GM21528 (cell line): ENCODE data around the gene RAB10.
"Not testable (repeated sequence)": the region's sequence is repeated elsewhere in the genome, so short reads cannot be mapped to it uniquely, and the experiment has no call there.

ENCODE experiments used
- ATAC-seq: cut with Tn5 transposase; IDR thresholded peaks from one replicate; pipeline ENCODE4 v1.9.1; 2021; ENCODE audit warnings: mild to moderate bottlenecking, moderate library complexity; ENCODE audit not compliant: unreplicated experiment, low FRiP score

The RAB10 gene

DNA sequence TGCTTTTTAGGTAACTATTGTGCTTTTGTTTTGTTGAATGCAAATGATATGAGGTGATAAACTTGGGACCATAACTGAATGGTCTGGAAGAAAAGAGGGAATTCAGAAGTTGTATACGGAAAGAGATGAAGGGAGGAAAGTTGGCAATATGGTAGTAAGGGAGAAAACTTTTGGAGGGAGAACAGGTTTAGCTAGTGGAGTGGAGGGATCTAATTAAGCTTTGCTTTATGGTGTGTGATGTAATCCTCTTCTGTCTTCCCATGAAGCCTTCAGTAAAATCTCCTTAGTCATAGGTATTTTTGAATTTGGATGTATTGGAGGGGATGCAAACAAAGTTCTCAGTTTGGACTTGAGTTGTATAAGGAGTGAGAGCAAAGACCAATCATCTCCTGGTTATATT is 20.2 kb upstream of the RAB10 start:
- ATAC-seq, result no peak

DNA sequence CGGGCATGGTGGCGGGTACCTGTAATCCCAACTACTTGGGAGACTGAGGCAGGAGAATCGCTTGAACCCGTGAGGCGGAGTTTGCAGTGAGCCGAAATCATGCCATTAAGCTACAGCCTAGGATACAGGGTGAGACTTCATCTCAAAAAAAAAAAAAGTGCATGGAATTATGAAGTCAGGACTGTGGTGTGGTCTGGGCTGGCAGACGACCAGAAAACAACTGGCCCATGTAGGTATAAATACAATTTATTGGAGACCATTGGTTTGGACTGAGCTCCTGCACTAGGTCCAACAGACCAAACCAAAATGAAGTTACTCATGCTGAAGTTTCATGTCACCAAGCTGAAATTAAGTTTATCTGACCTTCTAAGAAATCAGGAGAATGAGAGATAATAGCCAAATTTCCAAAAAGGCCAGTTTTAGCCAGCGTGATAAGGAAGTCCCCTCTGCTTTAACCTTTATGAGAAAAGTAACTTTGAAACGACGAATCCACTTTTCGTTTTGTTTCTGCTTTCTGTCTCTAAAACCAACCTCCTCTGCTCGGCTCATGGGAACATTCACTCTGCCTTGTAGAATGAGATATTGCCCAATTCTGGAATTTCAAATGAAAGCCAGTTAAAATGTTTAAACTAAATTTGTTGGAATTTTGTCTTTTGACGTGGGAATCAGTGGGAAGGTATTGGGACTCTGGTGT is 17.7 kb upstream of the RAB10 start:
- no peak for ATAC-seq

DNA sequence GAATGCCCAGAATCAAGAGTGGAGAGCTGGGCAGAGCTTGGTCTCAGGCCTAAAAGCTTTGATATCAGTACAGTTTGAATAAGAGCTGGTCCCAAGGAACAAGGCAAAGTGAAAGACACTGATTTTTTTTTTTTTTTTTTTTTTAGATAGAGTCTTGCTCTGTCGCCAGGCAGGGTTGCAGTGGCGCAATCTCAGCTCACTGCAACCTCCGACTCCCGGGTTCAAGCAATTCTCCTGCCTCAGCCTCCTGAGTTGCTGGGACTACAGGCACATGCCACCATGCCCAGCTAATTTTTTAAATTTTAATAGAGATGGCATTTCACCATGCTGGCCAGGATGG is 17.2 kb upstream of the RAB10 start:
- ATAC-seq, result not testable (repeated sequence)

DNA sequence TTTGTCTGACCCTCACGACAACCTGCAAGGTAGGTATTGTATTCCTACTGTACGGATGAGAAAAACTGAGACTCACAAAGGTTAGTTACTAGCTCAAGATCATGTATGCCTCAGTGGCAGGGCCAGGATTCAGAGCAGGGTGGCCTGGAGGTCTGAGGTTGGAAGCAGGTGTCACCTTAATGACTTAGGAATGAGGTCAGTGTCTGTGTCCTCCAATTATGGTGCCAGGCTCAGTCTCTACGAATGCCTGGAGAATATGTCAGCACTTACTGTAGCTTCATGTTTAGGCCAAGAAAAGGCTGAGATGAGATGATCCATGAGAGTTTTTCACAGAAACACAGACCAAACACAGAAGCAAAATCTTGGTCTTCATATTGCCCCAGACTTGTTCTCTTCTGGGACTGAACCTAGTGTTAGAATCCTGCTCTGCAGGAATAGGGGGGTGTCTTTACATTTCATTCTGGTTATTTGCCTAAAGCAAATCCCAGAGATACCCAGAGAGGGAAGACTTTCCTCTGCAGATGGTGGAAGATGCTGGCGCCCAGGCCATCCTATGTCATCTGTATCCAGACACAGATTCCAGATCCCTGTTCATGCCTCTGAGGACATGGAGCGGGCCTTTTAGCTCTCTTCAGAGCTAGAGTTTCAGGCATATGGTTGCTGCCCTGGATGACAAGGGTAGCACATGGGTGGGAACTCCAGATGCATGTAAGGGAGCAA is 16.3 kb upstream of the RAB10 start:
- ATAC-seq, result no peak

DNA sequence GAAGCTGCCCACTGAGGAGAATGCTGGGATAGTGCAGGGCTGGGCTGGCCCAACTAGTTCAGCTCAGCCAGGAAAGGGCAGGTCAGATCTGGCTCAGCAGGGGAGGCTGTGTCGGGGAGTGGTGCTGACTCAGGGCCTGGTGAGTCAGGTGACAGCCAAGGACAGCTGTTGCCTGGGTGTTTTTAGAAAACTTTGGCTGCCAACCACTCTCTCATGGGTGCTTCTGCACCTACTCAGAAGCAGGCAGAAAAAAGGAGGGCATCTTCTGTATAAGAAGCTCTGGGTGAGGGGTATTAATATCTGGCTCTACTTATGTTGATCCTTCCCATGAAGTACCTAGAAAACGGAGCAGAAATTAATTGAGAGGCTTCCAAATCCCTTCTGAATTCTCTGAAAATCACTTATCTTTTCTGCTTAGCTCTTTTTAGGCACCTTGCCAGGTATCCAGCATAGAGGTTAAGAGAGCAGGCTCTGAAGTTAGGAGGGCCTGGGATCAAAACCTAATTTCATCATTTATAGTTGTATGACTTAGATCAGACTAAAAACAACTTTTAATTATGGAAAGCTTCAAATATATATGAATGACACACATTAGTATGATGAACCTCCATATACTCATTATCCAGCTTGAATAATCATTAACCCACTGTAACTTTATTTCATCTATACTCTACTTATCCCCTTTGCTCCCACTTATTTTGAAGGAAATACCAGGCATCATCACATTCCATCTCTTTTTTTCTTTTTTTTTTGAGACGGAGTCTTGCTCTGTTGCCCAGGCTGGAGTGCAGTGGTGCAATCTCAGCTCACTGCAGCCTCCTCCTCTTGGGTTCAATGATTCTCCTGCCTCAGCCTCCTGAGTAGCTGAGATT is 15.5 kb upstream of the RAB10 start:
- ATAC-seq, result no peak

DNA sequence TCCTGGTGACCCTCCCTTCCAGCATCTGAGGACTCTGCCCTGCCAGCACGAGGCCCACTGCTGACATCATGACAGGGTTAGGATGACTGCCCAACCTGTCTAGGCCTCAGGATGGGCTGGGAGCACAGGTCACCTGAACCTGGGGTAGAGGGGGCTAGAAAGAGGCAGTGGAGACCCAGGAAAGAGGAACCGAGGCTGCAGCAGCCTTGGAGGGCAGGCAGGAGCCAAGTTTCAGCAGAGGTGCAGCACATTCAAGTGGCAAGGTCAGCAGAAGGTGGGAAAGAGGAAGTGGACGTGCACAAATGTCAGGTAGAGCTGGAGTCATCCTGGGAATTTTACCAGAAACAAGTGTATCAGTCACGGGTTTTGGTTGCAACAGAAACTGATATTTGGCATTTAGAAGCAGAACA is 13.6 kb upstream of the RAB10 start:
- ATAC-seq, result no peak

DNA sequence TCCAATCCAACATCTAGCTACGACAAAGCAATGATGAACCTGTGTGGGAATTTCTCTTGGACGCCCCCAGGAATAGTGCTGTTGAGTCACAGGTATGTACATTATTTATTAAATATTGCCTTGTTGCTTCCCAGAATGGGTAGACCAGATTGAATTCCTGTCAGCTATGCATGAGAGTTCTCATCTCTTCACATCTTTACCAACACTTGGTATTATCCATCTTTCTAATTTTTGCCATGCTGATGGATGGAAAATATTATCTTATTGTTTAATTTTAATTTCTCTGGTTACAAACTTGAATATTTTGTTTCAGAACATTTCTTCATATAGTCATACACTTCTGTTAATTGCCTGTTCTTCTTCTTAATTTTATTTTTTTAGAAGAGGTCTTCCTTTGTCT is 9.6 kb upstream of the RAB10 start:
- no peak for ATAC-seq

DNA sequence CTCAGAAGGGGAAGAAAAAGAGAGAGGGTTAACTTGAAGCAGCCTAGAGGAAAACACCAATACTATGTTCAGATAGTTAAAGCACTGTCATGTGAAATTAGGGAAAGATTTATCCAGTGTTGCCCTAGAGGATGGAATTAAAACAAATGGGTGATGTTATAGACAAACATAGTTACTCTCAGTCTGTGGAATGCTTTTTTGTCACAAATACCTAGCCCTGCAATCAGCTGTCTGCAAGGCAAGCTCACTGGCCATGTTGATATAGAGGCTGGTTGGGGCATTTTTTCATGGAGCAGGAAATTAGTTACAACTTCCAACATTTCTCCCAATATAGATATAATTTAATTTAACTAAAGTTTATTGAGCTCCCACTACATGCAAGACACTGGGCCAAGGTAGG is 8.4 kb upstream of the RAB10 start:
- ATAC-seq, result no peak

DNA sequence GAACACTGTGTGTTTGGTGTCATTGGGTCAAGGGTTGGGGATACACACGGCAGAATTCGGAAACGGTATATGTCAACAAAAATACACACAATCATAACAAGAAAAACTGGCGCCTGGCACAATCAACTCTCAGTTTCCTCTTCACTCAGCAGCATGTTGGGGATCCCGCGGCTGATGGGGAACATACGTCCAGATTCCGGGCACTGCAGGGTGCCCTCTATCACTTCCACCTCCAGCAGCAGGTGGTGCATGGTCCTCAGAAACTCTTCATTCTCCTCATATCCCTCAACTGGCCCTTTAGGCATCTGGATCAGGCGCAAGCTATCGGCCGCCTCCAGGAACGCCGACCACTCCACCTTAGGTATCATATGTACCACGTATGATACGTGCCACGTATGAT is 5.8 kb upstream of the RAB10 start:
- ATAC-seq, result not testable (repeated sequence)

DNA sequence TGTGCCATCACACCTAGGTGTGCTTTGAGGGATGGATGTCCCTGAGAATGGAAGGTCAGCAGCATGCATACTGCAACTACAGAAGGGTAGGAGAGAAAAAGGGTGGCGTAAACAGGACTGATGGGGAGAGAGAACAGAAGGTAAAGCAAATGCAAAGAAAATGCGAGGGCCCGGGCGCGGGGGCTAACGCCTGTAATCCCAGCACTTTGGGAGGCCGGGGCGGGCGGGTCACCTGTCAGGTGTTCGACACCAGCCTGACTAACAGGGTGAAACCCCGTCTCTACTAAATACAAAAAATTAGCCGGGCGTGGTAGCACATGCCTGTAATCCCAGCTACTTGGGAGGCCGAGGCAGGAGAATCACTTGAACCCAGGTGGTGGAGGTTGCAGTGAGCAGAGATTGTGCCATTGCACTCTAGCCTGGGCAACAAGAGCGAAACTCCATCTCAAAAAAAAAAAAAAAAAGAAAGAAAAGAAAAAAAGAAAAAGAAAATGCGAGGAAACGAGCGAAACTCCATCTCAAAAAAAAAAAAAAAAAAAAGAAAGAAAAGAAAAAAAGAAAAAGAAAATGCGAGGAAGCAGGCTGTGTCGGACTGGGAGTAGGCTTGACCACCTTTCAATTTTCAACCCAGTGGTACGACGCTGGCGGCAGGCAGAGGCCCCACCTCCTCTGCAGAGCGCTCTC is 1.2 kb upstream of the RAB10 start:
- peak; percentile 14 for ATAC-seq

DNA sequence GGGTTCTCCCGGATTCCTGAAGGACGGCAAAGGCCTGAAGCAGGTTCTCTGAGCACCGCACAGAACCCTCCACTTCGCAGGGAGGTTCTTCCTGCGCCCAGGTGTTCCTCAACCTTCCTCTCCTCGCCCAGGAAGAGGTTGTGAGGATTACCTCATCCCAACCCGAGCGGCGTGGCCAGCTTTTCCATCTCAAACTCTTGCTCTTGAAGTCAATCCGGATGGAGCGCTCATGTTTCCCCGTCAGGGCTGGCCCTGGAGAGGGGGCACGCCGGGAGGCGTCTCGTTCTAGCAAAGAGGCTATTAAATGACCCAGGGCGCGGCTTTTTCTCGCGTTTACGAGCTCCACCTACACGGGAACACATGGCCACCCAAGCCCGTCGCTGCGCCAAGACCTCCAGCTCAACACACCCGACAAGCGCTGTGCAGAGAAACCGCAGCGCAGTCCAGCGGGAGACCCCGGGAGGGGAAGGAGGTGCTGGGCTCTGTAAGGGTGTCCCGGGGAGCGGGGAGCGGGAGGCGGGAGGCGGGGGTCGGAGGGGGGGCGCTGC is 540 bp upstream of the RAB10 start:
- peak; percentile 34 for ATAC-seq

DNA sequence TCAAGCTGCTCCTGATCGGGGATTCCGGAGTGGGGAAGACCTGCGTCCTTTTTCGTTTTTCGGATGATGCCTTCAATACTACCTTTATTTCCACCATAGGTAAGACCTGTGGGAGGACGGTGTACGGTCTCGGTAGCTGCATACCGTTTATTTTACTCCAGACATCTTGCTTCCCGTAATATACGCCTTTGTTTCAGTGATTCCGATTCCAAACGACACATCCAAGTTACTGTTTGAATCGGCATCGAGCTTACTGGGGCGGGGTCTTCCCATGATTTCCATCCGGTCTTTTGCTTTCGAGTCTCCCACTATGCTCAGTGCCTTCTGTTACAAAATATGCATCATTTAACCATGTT is 731 bp downstream of the RAB10 start:
- ATAC-seq, result no peak

DNA sequence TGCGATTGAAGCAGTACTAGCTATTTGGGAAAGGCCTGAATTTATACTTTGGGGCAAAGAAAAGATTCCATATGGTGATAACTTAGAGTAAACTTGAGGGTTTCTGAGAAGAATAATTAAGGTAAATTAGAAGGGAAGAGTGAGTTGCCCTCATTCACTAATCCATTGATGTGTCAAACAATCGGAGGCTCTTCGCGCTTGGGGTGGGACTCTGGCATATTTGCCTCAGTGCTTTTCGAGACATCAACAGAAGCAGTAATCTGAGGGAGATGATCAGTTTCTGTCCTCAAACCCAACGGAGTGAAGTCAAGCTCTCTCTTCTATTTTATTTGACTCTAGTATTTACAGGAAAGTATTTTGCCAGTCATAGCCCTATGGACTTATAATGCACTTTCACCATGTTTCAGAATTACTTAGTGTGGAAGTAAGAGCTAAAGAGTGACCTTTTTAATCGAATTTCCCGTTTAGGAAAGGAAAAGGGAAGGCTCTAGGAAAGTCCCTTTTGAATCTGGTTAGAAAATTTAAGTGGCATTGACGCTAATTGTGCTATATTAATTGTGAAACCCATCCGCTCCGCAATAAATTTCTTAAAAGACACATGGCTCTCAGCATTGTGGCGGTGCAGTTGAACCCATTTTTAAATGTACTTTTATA is 1.3 kb downstream of the RAB10 start:
- ATAC-seq, result no peak

DNA sequence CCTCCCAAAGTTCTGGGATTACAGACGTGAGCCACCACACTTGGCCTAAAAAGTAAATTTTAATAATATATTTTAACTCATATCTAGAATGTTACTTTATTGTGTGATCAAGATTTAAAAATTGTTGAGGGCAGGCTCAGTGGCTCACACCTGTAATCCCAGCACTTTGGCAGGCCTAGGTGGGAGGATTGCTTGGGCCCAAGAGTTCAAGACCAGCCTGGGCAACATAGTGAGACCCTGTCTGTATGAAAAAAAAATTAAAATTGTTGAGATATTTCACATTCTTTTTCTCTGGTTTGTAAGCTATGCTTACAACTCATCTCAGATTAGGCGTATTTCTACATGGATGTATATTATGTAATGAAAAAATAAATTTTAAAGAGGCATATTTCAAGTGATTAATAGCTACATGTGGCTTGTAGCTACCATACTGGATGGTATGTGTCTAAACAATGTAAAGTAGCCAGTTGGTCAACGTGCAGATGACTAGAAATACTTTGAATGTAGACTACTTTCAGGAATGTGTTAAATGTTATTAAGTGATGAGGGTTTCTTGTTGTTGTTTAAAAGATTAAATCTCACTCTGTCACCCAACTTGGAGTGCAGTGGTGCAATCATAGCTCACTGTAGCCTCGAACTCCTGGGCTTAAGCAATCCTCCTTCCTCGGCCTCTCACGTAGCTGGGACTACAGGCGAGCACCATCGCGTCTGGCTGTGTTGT is 5.9 kb downstream of the RAB10 start:
- no peak for ATAC-seq

DNA sequence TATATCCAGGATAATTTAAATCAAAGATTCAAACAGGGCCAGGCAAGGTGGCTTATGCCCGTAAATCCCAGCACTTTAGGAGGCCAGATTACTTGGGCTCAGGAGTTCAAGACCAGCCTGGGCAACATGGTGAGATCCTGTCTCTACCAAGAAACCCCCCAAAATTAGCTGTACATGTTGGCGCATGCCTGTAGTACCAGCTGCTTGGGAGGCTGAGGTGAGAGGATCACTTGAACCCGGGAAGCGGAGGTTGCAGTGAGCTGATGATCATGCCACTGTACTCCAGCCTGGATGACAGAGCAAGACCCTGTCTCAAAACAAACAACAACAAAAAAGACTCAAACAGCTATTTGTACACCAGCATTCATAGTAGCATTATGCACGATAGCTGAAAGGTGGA is 9.2 kb downstream of the RAB10 start:
- no peak for ATAC-seq

DNA sequence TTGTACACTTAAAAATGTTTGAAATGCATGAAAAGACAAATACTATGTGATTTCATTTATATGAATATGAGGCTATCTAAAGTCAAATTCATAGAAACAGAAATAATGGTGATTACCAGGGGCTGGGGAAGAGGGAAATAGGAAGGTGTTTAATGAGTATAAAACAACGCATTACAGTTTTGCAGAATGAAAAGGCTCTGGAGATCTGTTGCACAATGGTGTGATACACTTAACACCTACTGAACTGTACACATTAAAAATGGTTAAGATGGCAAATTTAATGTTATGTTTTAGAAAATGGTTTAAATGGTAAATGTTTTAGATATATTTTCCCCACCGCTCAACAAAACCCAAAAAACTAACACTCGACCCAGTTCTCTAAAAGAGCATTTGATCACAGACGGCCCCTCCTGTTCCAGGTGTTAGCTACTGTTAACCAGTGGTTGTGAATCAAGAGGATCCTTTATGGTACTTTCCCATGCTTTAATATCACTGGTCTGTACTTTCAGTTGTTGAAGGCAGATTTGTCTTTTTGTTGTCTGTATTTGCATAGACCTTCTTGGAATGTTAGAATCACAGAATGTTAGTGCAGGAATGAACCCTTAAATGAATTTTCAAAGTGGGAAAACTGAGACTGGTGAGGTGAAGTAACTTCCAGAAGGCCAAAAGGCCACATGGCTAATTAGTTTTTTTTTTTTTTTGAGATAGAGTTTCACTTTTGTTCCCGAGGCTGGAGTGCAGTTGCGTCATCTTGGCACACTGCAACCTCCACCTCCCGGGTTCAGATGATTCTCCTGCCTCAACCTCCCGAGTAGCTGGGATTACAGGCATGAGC is 10.2 kb downstream of the RAB10 start:
- no peak for ATAC-seq

DNA sequence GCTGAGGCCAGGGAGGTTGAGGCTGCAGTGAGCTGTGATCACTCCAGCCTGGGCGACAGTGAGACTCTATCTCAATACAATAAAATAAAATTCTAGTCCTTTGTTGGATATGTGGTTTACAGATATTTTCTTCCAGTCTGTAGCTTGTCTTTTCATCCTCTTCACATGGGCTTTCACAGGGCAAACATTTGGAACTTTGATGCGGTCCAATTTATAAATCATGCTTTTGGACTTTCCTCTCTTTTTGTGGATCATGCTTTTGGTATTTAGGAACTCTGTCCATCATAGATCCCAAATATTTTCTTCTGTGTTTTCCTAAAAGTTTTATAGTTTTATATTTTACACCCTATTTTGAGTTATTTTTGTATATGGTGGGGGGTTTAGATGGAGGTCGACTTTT is 14.9 kb downstream of the RAB10 start:
- ATAC-seq, result no peak

DNA sequence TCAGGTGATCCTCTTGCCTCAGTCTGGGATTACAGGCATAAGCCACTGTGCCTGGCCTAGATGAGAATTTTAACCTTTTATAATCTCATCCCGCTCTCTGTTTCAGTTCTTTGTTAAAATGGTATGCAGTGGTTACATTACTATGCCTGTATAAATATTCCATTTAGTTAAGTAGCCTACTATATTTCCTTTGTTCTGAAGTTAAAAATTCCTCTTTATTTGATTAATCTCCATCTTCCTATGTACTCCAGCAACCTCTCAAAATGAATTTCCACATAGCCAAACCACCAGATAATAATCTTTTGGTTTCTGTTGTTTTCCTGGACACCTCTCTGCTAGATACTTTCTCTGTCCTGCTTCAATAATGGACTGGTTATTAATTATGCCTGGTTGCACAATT is 15.8 kb downstream of the RAB10 start:
- ATAC-seq, result no peak

DNA sequence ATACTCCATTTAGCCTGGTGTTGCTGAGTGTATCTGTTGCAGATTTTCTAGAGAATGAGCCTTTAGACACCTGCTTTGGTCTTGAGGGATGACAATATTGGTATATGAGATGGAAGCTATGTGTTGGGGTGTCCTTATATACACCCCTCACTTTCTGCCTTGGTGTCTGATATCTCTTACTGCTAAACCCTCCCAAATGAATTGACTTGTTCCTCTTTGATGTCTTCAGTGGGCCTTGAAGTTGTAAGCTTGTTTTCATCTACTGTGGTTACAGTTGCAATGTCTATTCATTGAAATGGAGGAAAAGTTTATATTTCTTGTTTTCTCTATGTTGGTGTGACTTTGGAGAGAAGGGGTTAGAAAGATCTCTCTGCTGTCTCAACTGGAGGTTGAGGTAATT is 18.9 kb downstream of the RAB10 start:
- ATAC-seq, result no peak
